ENCODE data around the gene LGALS9B.
"Not testable (repeated sequence)": the region's sequence is repeated elsewhere in the genome, so short reads cannot be mapped to it uniquely, and the experiment has no call there.

The LGALS9B gene

GRCh38 chr17:20416381-20416911 is 50.9 kb downstream of the LGALS9B start:
- DNase-seq (ENCODE audit: low spot score) = not testable (repeated sequence)

- DNase-seq (ENCODE audit: low spot score) = not testable (repeated sequence)
Observed at GRCh38 chr17:20415479-20415878, 51.9 kb downstream of the LGALS9B start.

- DNase-seq (ENCODE audit: low spot score) = not testable (repeated sequence)
Observed at GRCh38 chr17:20401306-20402022, 65.9 kb downstream of the LGALS9B start.

GRCh38 chr17:20400559-20401305 is 66.6 kb downstream of the LGALS9B start:
- not testable (repeated sequence) for DNase-seq (ENCODE audit: low spot score)

All from COLO829 (cell line).